Neural cell (in vitro differentiated cells): ENCODE results near the gene TACC2. TPM values are rescaled to one million over a fixed set of nuclear protein-coding genes. Genes with fewer than 3 reads are reported as not detected.

Source experiments
- H2AFZ ChIP-seq: fragments of 200-600, 300-800 bp; sonication (generic), shearing (Covaris generic); 2 replicates; pipeline ENCODE4 v1.6.0; 2014; ENCODE audit warnings: low read depth, mild to moderate bottlenecking, antibody characterized with exemption, low read length, moderate library complexity
- H3F3A ChIP-seq: fragments of 200-600 bp; shearing (Covaris generic); 2 replicates; pipeline ENCODE4 v1.6.1; 2016; ENCODE audit warnings: mild to moderate bottlenecking, moderate library complexity, mixed read lengths, antibody characterized with exemption, low read length; ENCODE audit not compliant: insufficient read depth, poor library complexity, severe bottlenecking
- H3K27ac ChIP-seq: fragments of 200-600, 300-800 bp; sonication (generic), shearing (Covaris generic); 2 replicates; pipeline ENCODE4 v1.5.1; 2014; ENCODE audit warnings: mild to moderate bottlenecking, low read length, moderate library complexity
- H3K27me3 ChIP-seq: fragments of 300-800, 200-600 bp; sonication (generic), shearing (Covaris generic); 2 replicates; pipeline ENCODE4 v1.6.0; 2014; ENCODE audit warnings: mild to moderate bottlenecking, low read depth, low read length, moderate library complexity; ENCODE audit not compliant: insufficient read depth
- H3K36me3 ChIP-seq: fragments of 300-800, 200-600 bp; sonication (generic), shearing (Covaris generic); 2 replicates; pipeline ENCODE4 v1.5.1; 2014; ENCODE audit warnings: mild to moderate bottlenecking, antibody characterized with exemption, low read length, moderate library complexity; ENCODE audit not compliant: insufficient read depth
- H3K4me2 ChIP-seq: fragments of 300-800, 200-600 bp; sonication (generic), shearing (Covaris generic); 2 replicates; pipeline ENCODE4 v1.6.0; 2014; ENCODE audit warnings: mild to moderate bottlenecking, low read length
- H3K4me3 ChIP-seq: fragments of 300-800, 200-600 bp; sonication (generic), shearing (Covaris generic); 2 replicates; pipeline ENCODE4 v1.5.1; 2014; ENCODE audit warnings: mild to moderate bottlenecking, low read length, moderate library complexity
- H3K79me2 ChIP-seq: fragments of 200-600 bp; shearing (Covaris generic); replicated peaks from 2 replicates; pipeline ENCODE4 v1.6.0; 2014; ENCODE audit warnings: mild to moderate bottlenecking, low read length, moderate library complexity; ENCODE audit not compliant: insufficient read depth
- H3K9ac ChIP-seq: fragments of 300-800, 200-600 bp; sonication (generic), shearing (Covaris generic); 2 replicates; pipeline ENCODE4 v1.6.1; 2016; ENCODE audit warnings: mild to moderate bottlenecking, low read length, mixed read lengths
- H3K9me2 ChIP-seq: fragments of 200-600 bp; shearing (Covaris generic); 2 replicates; pipeline ENCODE4 v1.6.1; 2016; ENCODE audit warnings: mild to moderate bottlenecking, low read length, mixed read lengths; ENCODE audit not compliant: insufficient read depth
- H3K9me3 ChIP-seq: fragments of 200-600, 300-800 bp; sonication (generic), shearing (Covaris generic); 2 replicates; pipeline ENCODE4 v1.6.1; 2016; ENCODE audit warnings: mild to moderate bottlenecking, mixed run types, low read length, moderate library complexity, mixed read lengths
- H4K20me1 ChIP-seq: fragments of 200-600 bp; shearing (Covaris generic); 2 replicates; pipeline ENCODE4 v1.6.1; 2016; ENCODE audit warnings: mild to moderate bottlenecking, mixed run types; ENCODE audit not compliant: insufficient read depth
- CTCF ChIP-seq: fragments of 450-650 bp; IDR thresholded peaks from 2 replicates; pipeline ENCODE4 v1.5.1; 2014; ENCODE audit warnings: antibody characterized with exemption, mild to moderate bottlenecking, moderate library complexity; ENCODE audit not compliant: poor library complexity, severe bottlenecking
- EP300 ChIP-seq: fragments of 450-650 bp; conservative IDR thresholded peaks from 2 replicates; pipeline ENCODE4 v1.6.1; 2014; ENCODE audit warnings: antibody characterized with exemption, mild to moderate bottlenecking, moderate library complexity; ENCODE audit not compliant: poor library complexity, severe bottlenecking
- EZH2 ChIP-seq: fragments of 200-600, 300-800 bp; shearing (Covaris generic), sonication (generic); IDR thresholded peaks from 2 replicates; pipeline ENCODE4 v1.6.1; 2014; ENCODE audit warnings: antibody characterized with exemption, low read length, borderline replicate concordance, mild to moderate bottlenecking; ENCODE audit not compliant: insufficient read depth, poor library complexity, severe bottlenecking
- MXI1 ChIP-seq: fragments of 450-650 bp; conservative IDR thresholded peaks from 2 replicates; pipeline ENCODE4 v1.6.1; 2014; ENCODE audit warnings: antibody characterized with exemption, mild to moderate bottlenecking; ENCODE audit not compliant: poor library complexity, severe bottlenecking
- POLR2AphosphoS5 ChIP-seq: IDR thresholded peaks from 2 replicates; pipeline ENCODE4 v1.6.1; 2012
- RAD21 ChIP-seq: fragments of 450-650 bp; conservative IDR thresholded peaks from 2 replicates; pipeline ENCODE4 v1.6.1; 2014; ENCODE audit warnings: antibody characterized with exemption, mild to moderate bottlenecking, moderate library complexity
- REST ChIP-seq: IDR thresholded peaks from 2 replicates; pipeline ENCODE4 v1.6.1; 2012; ENCODE audit warnings: borderline replicate concordance
- SMC3 ChIP-seq: fragments of 450-650 bp; conservative IDR thresholded peaks from 2 replicates; pipeline ENCODE4 v1.6.1; 2014; ENCODE audit warnings: antibody characterized with exemption, mild to moderate bottlenecking, moderate library complexity; ENCODE audit not compliant: poor library complexity
- TAF1 ChIP-seq: IDR thresholded peaks from 2 replicates; pipeline ENCODE4 v1.6.1; 2012; ENCODE audit warnings: low read depth
- polyA plus RNA-seq: library from polyadenylated mRNA; depleted of rRNA; stranded (reverse); fragments of >200 nt; gene quantifications from 2 replicates; pipeline ENCODE4 v1.2.3, GENCODE V29; 2014

Gene TACC2
- polyA plus RNA-seq, 1 donor from 2014 or later: 17.6 TPM

DNA sequence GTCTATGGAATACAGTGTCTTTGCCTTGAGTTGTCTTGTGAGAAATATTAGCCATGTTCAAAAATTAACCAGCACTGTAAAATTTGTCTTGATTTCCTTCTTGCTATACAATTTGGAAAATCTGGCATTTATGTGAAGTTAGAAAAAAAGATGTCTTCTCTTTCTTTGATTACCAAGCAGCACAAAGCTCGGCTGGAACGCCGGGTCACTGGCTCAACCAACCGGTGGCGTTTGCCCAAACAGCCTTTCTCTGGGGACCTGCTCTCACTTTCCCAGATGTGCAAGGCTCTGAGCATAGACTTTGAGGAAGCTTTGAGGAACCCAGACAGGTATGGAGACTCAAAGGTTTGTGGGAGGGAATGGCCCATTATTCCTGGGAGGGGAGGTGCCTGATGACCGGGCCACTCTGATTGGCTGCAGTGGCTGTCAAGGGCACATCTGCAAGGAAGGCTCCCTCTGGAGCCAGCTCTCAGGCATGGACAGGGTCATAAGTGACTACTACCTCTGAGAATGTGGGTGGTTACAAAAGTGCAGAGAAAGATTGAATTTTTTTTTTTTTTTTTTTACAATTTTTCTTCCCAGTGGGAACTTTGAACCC lies 287.7 kb downstream of the TACC2 start:
- Histone ChIP-seq H3F3A (no peaks in the 10 kb centered on the region), H3K9me3 (no peaks in the 10 kb centered on the region), H3K27ac (no peak overlapping the region), H3K9ac (no peak overlapping the region), H3K4me2 (no peak overlapping the region), H3K79me2 (no peaks in the 10 kb centered on the region), H3K9me2 (no peaks in the 10 kb centered on the region), H4K20me1 (no peaks in the 10 kb centered on the region), H3K36me3 (no peaks in the 10 kb centered on the region), H2AFZ (no peak overlapping the region), H3K4me3 (no peak overlapping the region), H3K27me3 (no peaks in the 10 kb centered on the region)
- TF ChIP-seq REST: no peak
- no peak for TF ChIP-seq RAD21
- TF ChIP-seq POLR2AphosphoS5: no peak
- no peak for TF ChIP-seq TAF1
- no peak for TF ChIP-seq MXI1
- no peak for TF ChIP-seq SMC3
- no peak for TF ChIP-seq CTCF
- TF ChIP-seq EP300: no peak
- no peak for TF ChIP-seq EZH2

GRCh38 chr10:122277526-122278136 lies 288.7 kb downstream of the TACC2 start:
- H3K9ac ChIP-seq: no peak overlapping the region
- no peaks in the 10 kb centered on the region for H3K79me2 ChIP-seq
- no peaks in the 10 kb centered on the region for H3F3A ChIP-seq
- H3K9me3 ChIP-seq: no peaks in the 10 kb centered on the region
- H4K20me1 ChIP-seq: no peaks in the 10 kb centered on the region
- no peaks in the 10 kb centered on the region for H3K36me3 ChIP-seq
- no peak overlapping the region for H3K4me2 ChIP-seq
- TF ChIP-seq POLR2AphosphoS5 (no peak), TAF1 (no peak), EZH2 (no peak), CTCF (no peak), EP300 (no peak), REST (no peak), MXI1 (no peak), SMC3 (no peak), RAD21 (no peak)
- no peaks in the 10 kb centered on the region for H3K9me2 ChIP-seq
- H3K4me3 ChIP-seq: no peak overlapping the region
- H3K27me3 ChIP-seq: no peaks in the 10 kb centered on the region
- no peak overlapping the region for H2AFZ ChIP-seq
- H3K27ac ChIP-seq: no peak overlapping the region
